OCI-LY1 (cell line): ENCODE data around the gene GALNT18.

ENCODE experiments used
- CTCF ChIP-seq: fragments of 200-600 bp; sonication (generic), shearing (Covaris generic); IDR thresholded peaks from 2 replicates; pipeline ENCODE4 v1.5.1; 2017; ENCODE audit warnings: mild to moderate bottlenecking, antibody characterized with exemption, low read length, moderate library complexity, mixed read lengths
- EZH2 ChIP-seq: fragments of 200-600 bp; sonication (generic), shearing (Covaris generic); IDR thresholded peaks from 2 replicates; pipeline ENCODE4 v1.8.0; 2017; ENCODE audit warnings: borderline replicate concordance, mixed run types, mild to moderate bottlenecking, antibody characterized with exemption, low read length, moderate library complexity, mixed read lengths

GRCh38 chr11:11246166-11246565 is 375.6 kb downstream of the GALNT18 start:
- TF ChIP-seq CTCF (no peak), EZH2 (no peak)
